Measurements from ENCODE around the gene ANKS4B. TPM values are rescaled to one million over a fixed set of nuclear protein-coding genes. Genes with fewer than 3 reads are reported as not detected.

Gene ANKS4B
- total and polyA plus RNA-seq, 7 experiments from 2014 or later: not detected

DNA sequence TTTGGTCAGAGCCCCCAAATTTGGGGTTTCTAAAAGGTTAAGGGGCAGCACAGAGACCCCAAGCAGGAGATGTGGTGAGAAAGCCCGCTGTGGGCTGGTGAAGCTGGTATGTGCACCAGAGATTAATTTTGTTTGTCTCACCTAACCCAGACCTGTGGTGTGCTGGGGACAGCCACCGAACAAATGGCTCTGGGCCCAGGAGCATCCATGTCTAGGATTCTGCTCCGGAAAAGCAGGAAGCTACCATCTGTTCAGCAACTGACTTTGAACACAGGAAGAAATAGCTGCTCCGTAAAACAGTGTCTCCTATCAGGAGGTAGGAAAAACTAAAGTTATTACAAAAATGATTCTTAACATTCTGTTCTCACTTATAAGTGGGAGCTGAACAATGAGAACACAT is 19.4 kb upstream of the ANKS4B start:
- H3K27me3 ChIP-seq (ENCODE audit: control insufficient read depth in 2 of 2, insufficient read depth in 2 of 2, low read length in 2 of 2): no peaks in the 10 kb centered on the region
- ATAC-seq (no peak), DNase-seq (no peak)
- H3K36me3 ChIP-seq (ENCODE audit: control insufficient read depth in 2 of 3, insufficient read depth in 3 of 3, low read length in 3 of 3): no peaks in the 10 kb centered on the region
- no peaks in the 10 kb centered on the region for H3K4me1 ChIP-seq (ENCODE audit: control insufficient read depth in 2 of 2, insufficient read depth in 2 of 2, low read length in 2 of 2)
- Mint-ChIP-seq H3K9me3 (peaks cover 0 to 2% (median 0%) of the 10 kb centered on the region in 11 donors), H3K27me3 (peaks cover 6 to 25% (median 19%) of the 10 kb centered on the region in 5 donors), H3K4me1 (no peaks in the 10 kb centered on the region), H3K4me3 (no peak overlapping the region), H3K36me3 (no peaks in the 10 kb centered on the region), H3K27ac (no peak overlapping the region)
- CTCF ChIA-PET: no interaction called here
- no peak overlapping the region for H3K4me3 ChIP-seq (ENCODE audit: low read length)
- intact Hi-C loops (cut with micrococcal nuclease): no loop called here
- POLR2A ChIA-PET: no interaction called here
- no peak overlapping the region for H3K27ac ChIP-seq (ENCODE audit: low read depth, low read length)
- H3K9me3 ChIP-seq (ENCODE audit: control insufficient read depth in 2 of 3, low read length in 3 of 3): no peaks in the 10 kb centered on the region

DNA sequence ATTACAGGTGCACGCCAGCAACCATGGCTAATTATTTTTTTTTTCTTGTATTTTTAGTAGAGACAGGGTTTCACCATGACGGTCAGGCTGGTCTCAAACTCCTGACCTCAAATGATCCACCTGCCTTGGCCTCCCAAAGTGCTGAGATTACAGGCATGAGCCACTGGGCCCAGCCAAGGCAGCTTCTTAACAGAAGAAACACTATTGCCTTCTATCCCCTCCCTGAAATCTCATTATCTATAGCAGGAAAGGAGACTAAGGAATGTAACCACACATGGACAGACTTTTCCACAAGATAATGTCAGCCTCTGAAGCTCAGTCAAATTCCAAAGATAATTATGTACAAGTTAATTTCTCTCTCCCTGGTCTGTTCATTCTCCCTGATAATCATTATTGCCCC is 16.4 kb upstream of the ANKS4B start:
- ChIA-PET CTCF (no interaction called here), POLR2A (no interaction called here)
- intact Hi-C loops (cut with micrococcal nuclease): no loop called here
- H3K27me3 Mint-ChIP-seq: peaks cover 20 to 35% (median 24%) of the 10 kb centered on the region in 5 donors
- peaks cover 0 to 2% (median 0%) of the 10 kb centered on the region in 11 donors for H3K9me3 Mint-ChIP-seq
- Histone ChIP-seq H3K27ac (ENCODE audit: low read depth, low read length) (no peak overlapping the region), H3K27me3 (ENCODE audit: control insufficient read depth in 2 of 2, insufficient read depth in 2 of 2, low read length in 2 of 2) (no peaks in the 10 kb centered on the region), H3K36me3 (ENCODE audit: control insufficient read depth in 2 of 3, insufficient read depth in 3 of 3, low read length in 3 of 3) (no peaks in the 10 kb centered on the region), H3K4me1 (ENCODE audit: control insufficient read depth in 2 of 2, insufficient read depth in 2 of 2, low read length in 2 of 2) (no peaks in the 10 kb centered on the region), H3K9me3 (ENCODE audit: control insufficient read depth in 2 of 3, low read length in 3 of 3) (no peaks in the 10 kb centered on the region), H3K4me3 (ENCODE audit: low read length) (no peak overlapping the region)
- ATAC-seq: no peak
- H3K27ac Mint-ChIP-seq: no peak overlapping the region
- H3K36me3 Mint-ChIP-seq: no peaks in the 10 kb centered on the region
- H3K4me1 Mint-ChIP-seq: no peaks in the 10 kb centered on the region
- no peak overlapping the region for H3K4me3 Mint-ChIP-seq
- DNase-seq: no peak

DNA sequence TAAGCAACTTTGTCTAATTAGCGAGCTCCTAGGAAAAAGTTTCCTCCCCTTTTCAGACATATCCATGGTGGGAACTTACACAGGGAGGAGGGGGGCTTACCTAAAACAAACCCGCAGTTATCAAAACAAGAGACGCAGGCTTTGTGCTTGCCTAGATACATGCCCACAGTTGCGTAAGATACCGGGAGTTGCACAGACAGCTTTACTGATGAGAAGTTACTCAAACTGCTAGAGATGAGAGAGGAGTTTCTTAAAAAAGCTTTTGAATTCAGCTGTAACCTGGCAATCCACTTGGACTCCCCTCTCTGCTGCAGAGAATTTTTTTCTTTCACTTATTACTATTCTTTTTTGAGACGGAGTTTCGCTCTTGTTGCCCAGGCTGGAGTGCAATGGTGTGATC is 15.3 kb upstream of the ANKS4B start:
- Histone ChIP-seq H3K4me3 (ENCODE audit: low read length) (no peak overlapping the region), H3K36me3 (ENCODE audit: control insufficient read depth in 2 of 3, insufficient read depth in 3 of 3, low read length in 3 of 3) (no peaks in the 10 kb centered on the region), H3K27me3 (ENCODE audit: control insufficient read depth in 2 of 2, insufficient read depth in 2 of 2, low read length in 2 of 2) (no peaks in the 10 kb centered on the region), H3K4me1 (ENCODE audit: control insufficient read depth in 2 of 2, insufficient read depth in 2 of 2, low read length in 2 of 2) (no peaks in the 10 kb centered on the region), H3K27ac (ENCODE audit: low read depth, low read length) (no peak overlapping the region), H3K9me3 (ENCODE audit: control insufficient read depth in 2 of 3, low read length in 3 of 3) (no peaks in the 10 kb centered on the region)
- H3K27me3 Mint-ChIP-seq: peaks cover 27 to 36% (median 28%) of the 10 kb centered on the region in 5 donors
- DNase-seq: no peak
- no peak overlapping the region for H3K27ac Mint-ChIP-seq
- H3K4me3 Mint-ChIP-seq: no peak overlapping the region
- no peaks in the 10 kb centered on the region for H3K36me3 Mint-ChIP-seq
- CTCF ChIA-PET: no interaction called here
- no peak for ATAC-seq
- intact Hi-C loops (cut with micrococcal nuclease): no loop called here
- H3K9me3 Mint-ChIP-seq: peaks cover 0 to 2% (median 0%) of the 10 kb centered on the region in 11 donors
- POLR2A ChIA-PET: no interaction called here
- H3K4me1 Mint-ChIP-seq: no peaks in the 10 kb centered on the region

DNA sequence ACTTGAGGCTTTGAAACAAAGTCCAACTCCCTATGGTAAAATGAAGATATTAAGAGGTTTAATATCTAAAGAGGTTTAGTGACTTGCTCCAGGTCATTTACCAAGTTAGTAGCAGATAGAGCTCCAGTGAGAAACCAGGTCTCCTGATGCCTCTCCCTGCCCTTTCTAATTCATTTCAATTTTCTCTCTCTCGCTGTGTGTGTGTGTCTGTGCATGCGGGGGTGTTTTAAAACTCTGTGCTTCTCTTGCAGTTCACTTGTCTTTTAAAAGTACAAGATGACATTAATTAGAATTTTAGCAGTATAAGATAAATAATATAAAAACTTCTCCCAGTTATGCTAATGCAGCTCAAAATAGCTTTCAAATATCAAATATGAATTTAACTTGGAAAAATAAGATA is 13.9 kb upstream of the ANKS4B start:
- H3K4me3 Mint-ChIP-seq: no peak overlapping the region
- H3K4me1 ChIP-seq (ENCODE audit: control insufficient read depth in 2 of 2, insufficient read depth in 2 of 2, low read length in 2 of 2): no peaks in the 10 kb centered on the region
- POLR2A ChIA-PET: no interaction called here
- H3K27me3 Mint-ChIP-seq: peaks cover 26 to 32% (median 28%) of the 10 kb centered on the region in 5 donors
- ATAC-seq (no peak), DNase-seq (no peak)
- H3K36me3 Mint-ChIP-seq: no peaks in the 10 kb centered on the region
- no peaks in the 10 kb centered on the region for H3K27me3 ChIP-seq (ENCODE audit: control insufficient read depth in 2 of 2, insufficient read depth in 2 of 2, low read length in 2 of 2)
- no peak overlapping the region for H3K27ac ChIP-seq (ENCODE audit: low read depth, low read length)
- H3K4me3 ChIP-seq (ENCODE audit: low read length): no peak overlapping the region
- no peaks in the 10 kb centered on the region for H3K36me3 ChIP-seq (ENCODE audit: control insufficient read depth in 2 of 3, insufficient read depth in 3 of 3, low read length in 3 of 3)
- no peaks in the 10 kb centered on the region for H3K9me3 Mint-ChIP-seq
- H3K9me3 ChIP-seq (ENCODE audit: control insufficient read depth in 2 of 3, low read length in 3 of 3): no peaks in the 10 kb centered on the region
- intact Hi-C loops (cut with micrococcal nuclease): no loop called here
- H3K4me1 Mint-ChIP-seq: peaks cover 0 to 1% (median 0%) of the 10 kb centered on the region in 7 donors
- CTCF ChIA-PET: no interaction called here
- no peak overlapping the region for H3K27ac Mint-ChIP-seq

DNA sequence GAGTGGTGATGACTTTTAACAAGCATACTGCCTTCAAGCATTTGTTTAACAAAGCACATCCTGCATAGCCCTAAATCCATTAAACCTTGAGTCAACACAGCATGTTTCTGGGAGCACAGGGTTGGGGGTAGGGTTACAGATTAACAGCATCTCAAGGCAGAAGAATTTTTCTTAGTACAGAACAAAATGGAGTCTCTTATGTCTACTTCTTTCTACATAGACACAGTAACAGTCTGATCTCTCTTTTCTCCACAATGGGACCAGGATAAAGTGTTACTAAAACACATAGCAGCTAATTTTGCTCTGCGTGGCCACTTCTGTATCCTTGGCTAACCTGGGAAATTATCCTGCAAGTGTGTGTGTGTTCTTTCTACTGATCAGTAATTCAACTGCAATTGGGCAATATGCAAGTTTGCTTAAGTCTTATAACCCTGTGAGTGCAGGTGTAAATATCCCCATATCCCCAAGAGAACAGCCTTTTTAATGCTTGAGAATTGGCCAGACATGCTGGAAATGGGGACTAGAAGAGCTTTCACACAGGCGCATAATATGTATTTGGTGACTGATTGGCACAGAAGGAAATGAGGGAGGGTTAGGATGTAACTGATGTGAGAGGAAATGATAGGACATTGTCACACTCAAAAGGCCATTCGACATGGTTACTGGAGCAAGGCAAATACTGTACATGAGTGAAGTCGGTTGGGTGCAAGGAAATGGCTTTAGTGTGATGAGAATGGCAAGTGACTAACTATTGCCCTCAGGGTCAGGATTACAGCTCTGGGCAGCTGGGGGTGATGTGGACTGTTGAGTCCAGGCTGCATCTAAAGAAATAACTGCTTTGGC is 10.8 kb upstream of the ANKS4B start:
- ATAC-seq: no peak
- ChIA-PET CTCF (no interaction called here), POLR2A (no interaction called here)
- Histone ChIP-seq H3K4me1 (ENCODE audit: control insufficient read depth in 2 of 2, insufficient read depth in 2 of 2, low read length in 2 of 2) (no peaks in the 10 kb centered on the region), H3K4me3 (ENCODE audit: low read length) (no peak overlapping the region), H3K36me3 (ENCODE audit: control insufficient read depth in 2 of 3, insufficient read depth in 3 of 3, low read length in 3 of 3) (no peaks in the 10 kb centered on the region), H3K9me3 (ENCODE audit: control insufficient read depth in 2 of 3, low read length in 3 of 3) (no peaks in the 10 kb centered on the region), H3K27me3 (ENCODE audit: control insufficient read depth in 2 of 2, insufficient read depth in 2 of 2, low read length in 2 of 2) (no peaks in the 10 kb centered on the region), H3K27ac (ENCODE audit: low read depth, low read length) (no peak overlapping the region)
- intact Hi-C loops (cut with micrococcal nuclease): no loop called here
- Mint-ChIP-seq H3K4me3 (no peak overlapping the region), H3K27ac (no peak overlapping the region), H3K9me3 (no peaks in the 10 kb centered on the region), H3K36me3 (no peaks in the 10 kb centered on the region), H3K4me1 (peaks cover 0 to 5% (median 0%) of the 10 kb centered on the region in 7 donors), H3K27me3 (peaks cover 20 to 42% (median 31%) of the 10 kb centered on the region in 5 donors)
- no peak for DNase-seq

DNA sequence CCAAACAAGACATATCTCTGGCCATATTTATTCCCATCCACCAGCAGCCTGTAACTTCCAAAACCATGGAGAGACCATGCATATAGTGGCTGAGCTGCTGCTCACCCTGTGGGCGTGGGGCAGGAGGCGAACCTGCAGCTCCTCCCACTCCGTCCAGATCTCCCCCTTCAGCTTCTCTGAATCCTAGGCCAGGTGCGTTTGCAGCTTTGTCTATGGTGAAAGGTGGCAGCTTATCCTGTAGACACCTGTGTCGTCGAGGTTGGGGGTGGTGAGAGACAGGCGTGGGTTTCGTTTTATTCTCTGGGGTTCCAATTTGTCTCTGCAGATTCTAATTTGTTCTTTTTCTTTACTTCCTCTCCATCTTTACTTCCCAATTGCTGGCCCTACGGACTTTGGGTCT is 9.7 kb upstream of the ANKS4B start:
- Mint-ChIP-seq H3K4me1 (peaks cover 0 to 5% (median 0%) of the 10 kb centered on the region in 7 donors), H3K27ac (no peak overlapping the region), H3K4me3 (no peak overlapping the region), H3K36me3 (no peaks in the 10 kb centered on the region), H3K9me3 (no peaks in the 10 kb centered on the region), H3K27me3 (peaks cover 31 to 50% (median 41%) of the 10 kb centered on the region in 5 donors)
- Histone ChIP-seq H3K9me3 (ENCODE audit: control insufficient read depth in 2 of 3, low read length in 3 of 3) (no peaks in the 10 kb centered on the region), H3K36me3 (ENCODE audit: control insufficient read depth in 2 of 3, insufficient read depth in 3 of 3, low read length in 3 of 3) (no peaks in the 10 kb centered on the region), H3K4me1 (ENCODE audit: control insufficient read depth in 2 of 2, insufficient read depth in 2 of 2, low read length in 2 of 2) (no peaks in the 10 kb centered on the region), H3K4me3 (ENCODE audit: low read length) (no peak overlapping the region), H3K27ac (ENCODE audit: low read depth, low read length) (no peak overlapping the region), H3K27me3 (ENCODE audit: control insufficient read depth in 2 of 2, insufficient read depth in 2 of 2, low read length in 2 of 2) (no peaks in the 10 kb centered on the region)
- intact Hi-C loops (cut with micrococcal nuclease): no loop called here
- ChIA-PET CTCF (no interaction called here), POLR2A (no interaction called here)
- ATAC-seq (no peak), DNase-seq (no peak)

DNA sequence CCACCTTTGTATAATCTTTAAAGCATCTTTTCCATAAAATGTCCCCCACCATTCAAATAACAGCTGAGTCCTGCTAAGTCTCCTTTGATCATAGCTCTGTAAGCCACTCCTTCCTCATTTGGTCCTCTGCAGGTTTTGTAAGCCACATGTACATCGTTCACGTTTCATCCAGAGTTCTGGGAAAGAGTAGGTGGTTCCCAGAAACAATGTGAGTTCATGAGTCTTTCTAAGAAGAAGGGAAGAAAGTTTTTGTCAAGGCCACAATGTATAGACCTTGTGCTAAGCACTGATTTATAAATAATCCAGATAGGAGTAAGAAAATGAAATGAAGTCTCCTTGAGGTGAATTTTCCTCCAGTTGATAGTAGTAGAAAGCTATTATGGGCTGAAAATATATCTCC is 8.7 kb upstream of the ANKS4B start:
- Mint-ChIP-seq H3K4me1 (peaks cover 0 to 5% (median 0%) of the 10 kb centered on the region in 7 donors), H3K27me3 (peaks cover 33 to 51% (median 41%) of the 10 kb centered on the region in 5 donors), H3K27ac (no peak overlapping the region), H3K4me3 (no peak overlapping the region), H3K36me3 (no peaks in the 10 kb centered on the region), H3K9me3 (no peaks in the 10 kb centered on the region)
- H3K4me1 ChIP-seq (ENCODE audit: control insufficient read depth in 2 of 2, insufficient read depth in 2 of 2, low read length in 2 of 2): no peaks in the 10 kb centered on the region
- no peaks in the 10 kb centered on the region for H3K36me3 ChIP-seq (ENCODE audit: control insufficient read depth in 2 of 3, insufficient read depth in 3 of 3, low read length in 3 of 3)
- H3K4me3 ChIP-seq (ENCODE audit: low read length): no peak overlapping the region
- DNase-seq (no peak), ATAC-seq (no peak)
- intact Hi-C loops (cut with micrococcal nuclease): no loop called here
- no peaks in the 10 kb centered on the region for H3K9me3 ChIP-seq (ENCODE audit: control insufficient read depth in 2 of 3, low read length in 3 of 3)
- ChIA-PET CTCF (no interaction called here), POLR2A (no interaction called here)
- H3K27me3 ChIP-seq (ENCODE audit: control insufficient read depth in 2 of 2, insufficient read depth in 2 of 2, low read length in 2 of 2): no peaks in the 10 kb centered on the region
- H3K27ac ChIP-seq (ENCODE audit: low read depth, low read length): no peak overlapping the region
